PC-3 (cell line): ENCODE measurements around the gene GNAS.

ENCODE experiments used
- CTCF ChIP-seq: fragments of 300-600 bp; sonication (generic); conservative IDR thresholded peaks from 2 replicates; pipeline ENCODE4 v1.5.1; 2017; ENCODE audit warnings: antibody characterized with exemption, low read depth, mild to moderate bottlenecking, low read length
- EZH2phosphoT487 ChIP-seq: fragments of 300-600 bp; sonication (generic); IDR thresholded peaks from 2 replicates; pipeline ENCODE4 v1.6.1; 2018; ENCODE audit warnings: mild to moderate bottlenecking, antibody characterized with exemption, low read length, borderline replicate concordance

- TF ChIP-seq CTCF = no peak
- TF ChIP-seq EZH2phosphoT487 = no peak
Measured at GRCh38 chr20:58898629-58899408, 46.3 kb downstream of the GNAS start.
